Right cardiac atrium (tissue), 5 donors: Measurements from ENCODE around the gene METTL13. TPM values are rescaled to one million over a fixed set of nuclear protein-coding genes. Genes with fewer than 3 reads are reported as not detected.
A peak's percentile ranks its signal among the peaks of the same experiment; 100 is the strongest.

Experiments used
- ATAC-seq, 2 donors: fragments of 200-7000 bp; cut with Tn5 transposase; one replicate each; pipeline versions ENCODE4 v1.8.0 to v1.9.1; 2020; ENCODE audit warnings: moderate library complexity in 2 of 2, mild to moderate bottlenecking in 1 of 2
- DNase-seq, 3 donors: peaks; one replicate each; pipeline ENCODE4 v3.0.0-alpha.2; 2020
- H3K27ac ChIP-seq: one replicate; pipeline ENCODE4 v1.5.1; 2013; ENCODE audit warnings: mild to moderate bottlenecking, low read length, control low read depth, moderate library complexity
- H3K27me3 ChIP-seq: one replicate; pipeline ENCODE4 v1.6.1; 2013; ENCODE audit not compliant: control insufficient read depth, insufficient read depth
- H3K4me1 ChIP-seq: one replicate; pipeline ENCODE4 v1.6.1; 2013; ENCODE audit warnings: low read length; ENCODE audit not compliant: control insufficient read depth, insufficient read depth
- H3K4me3 ChIP-seq: one replicate; pipeline ENCODE4 v1.5.1; 2013; ENCODE audit warnings: low read length, control low read depth
- H3K9me3 ChIP-seq: one replicate; pipeline ENCODE4 v1.6.1; 2013; ENCODE audit warnings: low read length; ENCODE audit not compliant: control insufficient read depth
- WGBS: extraction: QIAGEN DNeasy Blood & Tissue Kit; methylation state at CpG from one replicate; pipeline ENCODE4 v1.1.7; 2013; 5-methylcytosine and 5-hydroxymethylcytosine counted together
- intact Hi-C, 4 donors: fragments of 100-400 bp; cut with DNase I; formaldehyde crosslinking; loops; one replicate each; pipeline versions ENCODE4 v1.11.0 to v1.14.0; 2022 to 2023
- polyA plus RNA-seq: library from polyadenylated mRNA; stranded (reverse); fragments of 200-250 nt; gene quantifications from one replicate; pipeline ENCODE4 v1.2.3, GENCODE V29; 2013
- total RNA-seq, 4 donors: library from RNA; stranded (reverse); fragmentation: NEBNext Ultra II Directional; extraction: Animal tissue kit (Norgen Biotek cat#: 25700); gene quantifications; one replicate each; pipeline ENCODE4 v1.2.1, GENCODE V29; 2021
- donor health status: healthy with polysubstance abuse.
- donor health status: DM: no; HTN: yes; CAD: no.
- donor health status: DM: no; HTN: no; CAD: no.
- donor health status: DM: no; HTN: yes; CAD: no; lungs with severe emphysema.
- donor health status: DM: yes; HTN: yes; CAD: no.

METTL13 gene
- total and polyA plus RNA-seq, 5 donors: 9.6 to 19.9 (median 14.2) TPM

GRCh38 chr1:171763764-171764163 lies 17.7 kb upstream of the METTL13 start:
- WGBS: 72% methylated on average over 6 of the region's 6 CpGs
- no peak for ATAC-seq
- no peak overlapping the region for H3K4me3 ChIP-seq
- no peaks in the 10 kb centered on the region for H3K4me1 ChIP-seq
- intact Hi-C loops: no loop called here
- H3K27me3 ChIP-seq: no peaks in the 10 kb centered on the region
- H3K27ac ChIP-seq: no peak overlapping the region
- no peak for DNase-seq
- H3K9me3 ChIP-seq: no peaks in the 10 kb centered on the region

- 81% methylated on average over 3 of the region's 3 CpGs for WGBS
- intact Hi-C loops: no loop called here
- no peak for ATAC-seq
Measured at GRCh38 chr1:171769171-171769570, 12.3 kb upstream of the METTL13 start.

GRCh38 chr1:171769754-171770153 lies 11.7 kb upstream of the METTL13 start:
- Histone ChIP-seq H3K27ac (no peak overlapping the region), H3K4me3 (no peak overlapping the region), H3K9me3 (no peaks in the 10 kb centered on the region), H3K27me3 (no peaks in the 10 kb centered on the region), H3K4me1 (no peaks in the 10 kb centered on the region)
- DNase-seq: no peak
- intact Hi-C loops: no loop called here
- WGBS: 89% methylated on average over 1 of the region's 1 CpG
- no peak for ATAC-seq

More at GRCh38 chr1:171769171-171769570, 12.3 kb upstream of the METTL13 start:
- no peak for DNase-seq
- Histone ChIP-seq H3K4me3 (no peak overlapping the region), H3K4me1 (no peaks in the 10 kb centered on the region), H3K9me3 (no peaks in the 10 kb centered on the region), H3K27me3 (no peaks in the 10 kb centered on the region), H3K27ac (no peak overlapping the region)

GRCh38 chr1:171772312-171772711 lies 9.1 kb upstream of the METTL13 start:
- no peak for ATAC-seq
- no peak overlapping the region for H3K27ac ChIP-seq
- WGBS: 96% methylated on average over 2 of the region's 2 CpGs
- H3K27me3 ChIP-seq: no peaks in the 10 kb centered on the region
- DNase-seq: no peak
- intact Hi-C loops: no loop called here
- no peaks in the 10 kb centered on the region for H3K9me3 ChIP-seq
- H3K4me1 ChIP-seq: no peaks in the 10 kb centered on the region
- H3K4me3 ChIP-seq: no peak overlapping the region

- ATAC-seq: no peak
- no peaks in the 10 kb centered on the region for H3K9me3 ChIP-seq
- 43% methylated on average over 11 of the region's 11 CpGs for WGBS
- intact Hi-C loops: loop anchor here in 1 of 4 donors (5.0 kb wide), 1 partner anchor 38 kb away; the partner anchor contains the start of gene VAMP4
- no peaks in the 10 kb centered on the region for H3K4me1 ChIP-seq
- no peak for DNase-seq
- H3K4me3 ChIP-seq: peak overlapping the region; percentile 70
- no peaks in the 10 kb centered on the region for H3K27me3 ChIP-seq
- peak overlapping the region; percentile 78 for H3K27ac ChIP-seq
Measured at GRCh38 chr1:171780583-171781175, 781 bp upstream of the METTL13 start.

- Histone ChIP-seq H3K27me3 (no peaks in the 10 kb centered on the region), H3K27ac (no peak overlapping the region), H3K4me3 (no peak overlapping the region), H3K9me3 (no peaks in the 10 kb centered on the region), H3K4me1 (no peaks in the 10 kb centered on the region)
- DNase-seq (no peak), ATAC-seq (no peak)
- 91% methylated on average over 25 of the region's 25 CpGs for WGBS
- intact Hi-C loops: loop anchor here in 1 of 4 donors (5.0 kb wide), 1 partner anchor 42 kb away; the partner anchor contains the start of gene VAMP4
Measured at GRCh38 chr1:171783816-171784530, 2.5 kb downstream of the METTL13 start.

- Histone ChIP-seq H3K9me3 (no peaks in the 10 kb centered on the region), H3K27ac (no peak overlapping the region), H3K4me3 (no peak overlapping the region), H3K27me3 (no peaks in the 10 kb centered on the region), H3K4me1 (no peaks in the 10 kb centered on the region)
- ATAC-seq: no peak
- intact Hi-C loops: loop anchor here in 1 of 4 donors (5.0 kb wide), 1 partner anchor 42 kb away; the partner anchor contains the start of gene VAMP4
- no peak for DNase-seq
Measured at GRCh38 chr1:171784784-171785183, 3.3 kb downstream of the METTL13 start.

GRCh38 chr1:171785766-171786165 lies 4.3 kb downstream of the METTL13 start:
- ATAC-seq (no peak), DNase-seq (no peak)
- Histone ChIP-seq H3K27me3 (no peaks in the 10 kb centered on the region), H3K27ac (no peak overlapping the region), H3K9me3 (no peaks in the 10 kb centered on the region), H3K4me3 (no peak overlapping the region), H3K4me1 (no peaks in the 10 kb centered on the region)
- intact Hi-C loops: no loop called here
- 74% methylated on average over 9 of the region's 9 CpGs for WGBS

GRCh38 chr1:171786534-171786933 lies 5.1 kb downstream of the METTL13 start:
- Histone ChIP-seq H3K27me3 (no peaks in the 10 kb centered on the region), H3K9me3 (no peaks in the 10 kb centered on the region), H3K4me1 (no peaks in the 10 kb centered on the region), H3K27ac (no peak overlapping the region), H3K4me3 (no peak overlapping the region)
- intact Hi-C loops: no loop called here
- DNase-seq (no peak), ATAC-seq (no peak)
- WGBS: 97% methylated on average over 2 of the region's 2 CpGs

GRCh38 chr1:171787686-171788480 lies 6.4 kb downstream of the METTL13 start:
- H3K27me3 ChIP-seq: no peaks in the 10 kb centered on the region
- no peaks in the 10 kb centered on the region for H3K9me3 ChIP-seq
- intact Hi-C loops: no loop called here
- H3K27ac ChIP-seq: no peak overlapping the region
- no peak overlapping the region for H3K4me3 ChIP-seq
- ATAC-seq: no peak
- no peaks in the 10 kb centered on the region for H3K4me1 ChIP-seq
- 95% methylated on average over 15 of the region's 15 CpGs for WGBS
- DNase-seq: no peak

GRCh38 chr1:171788696-171789095 lies 7.2 kb downstream of the METTL13 start:
- WGBS: 84% methylated on average over 5 of the region's 5 CpGs

More at GRCh38 chr1:171788696-171789095, 7.2 kb downstream of the METTL13 start:
- no peak overlapping the region for H3K27ac ChIP-seq
- ATAC-seq (peak; percentile 39), DNase-seq (no peak)
- no peaks in the 10 kb centered on the region for H3K9me3 ChIP-seq
- no peaks in the 10 kb centered on the region for H3K27me3 ChIP-seq
- no peak overlapping the region for H3K4me3 ChIP-seq
- intact Hi-C loops: no loop called here
- no peaks in the 10 kb centered on the region for H3K4me1 ChIP-seq
